Stomach (tissue), 4 donors: Measurements from ENCODE around the gene TMED7.

Experiments used
- EP300 ChIP-seq: sonication (generic); formaldehyde crosslinking; IDR thresholded peaks from one replicate; pipeline ENCODE4 v1.6.1; 2017; ENCODE audit warnings: antibody characterized with exemption
- POLR2AphosphoS5 ChIP-seq, 3 donors: sonication (generic); formaldehyde crosslinking; IDR thresholded peaks; one replicate each; pipeline ENCODE4 v1.6.1; 2016; ENCODE audit warnings: antibody characterized with exemption in 3 of 3
- TF ChIP-seq, protein P1 (sequence below), 7 experiments: fragments of 450-650 bp in 4 of 7; fragments of 200-600 bp in 3 of 7; sonication (generic) in 3 of 7; IDR thresholded peaks; one replicate each; pipeline ENCODE4 v1.5.1; 2016 to 2019; ENCODE audit warnings: antibody characterized with exemption in 7 of 7, control low read depth in 2 of 7, mild to moderate bottlenecking in 1 of 7

DNA sequence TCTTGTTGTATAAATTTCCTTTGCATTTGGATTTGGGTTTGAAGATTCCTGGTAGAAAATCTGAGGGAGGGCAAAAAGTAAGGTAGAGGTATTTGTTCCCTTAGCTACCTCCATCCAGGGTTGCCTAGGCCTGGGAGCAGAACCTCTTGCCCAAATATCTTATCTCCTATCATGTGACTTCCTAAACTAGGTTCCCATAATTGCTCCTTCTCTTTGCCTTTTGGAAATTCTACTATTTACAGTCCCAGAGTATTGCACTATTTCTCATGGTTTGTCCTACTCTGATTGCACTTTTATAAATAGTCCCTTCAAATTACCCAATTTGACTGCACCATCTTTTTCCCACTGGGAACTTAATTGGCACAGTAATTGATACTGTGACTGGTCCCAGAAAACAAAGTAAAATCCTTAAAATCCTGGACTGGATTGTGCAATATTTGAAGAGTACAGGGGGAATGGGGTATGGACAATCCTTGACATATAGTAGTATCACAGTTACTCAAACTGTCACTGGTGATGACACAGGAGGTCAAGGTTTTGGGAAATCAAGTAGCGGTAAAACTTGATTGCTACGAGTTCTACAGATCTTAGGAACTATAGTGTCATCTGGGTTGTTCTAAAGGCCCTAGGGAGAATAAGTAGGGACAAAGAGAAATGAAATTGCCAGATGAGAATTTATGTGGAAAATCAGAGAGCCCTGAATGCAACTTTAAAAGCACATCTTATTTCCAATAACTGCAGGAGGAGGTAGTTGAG lies 31.5 kb upstream of the TMED7 start:
- TF ChIP-seq, protein P1, sequence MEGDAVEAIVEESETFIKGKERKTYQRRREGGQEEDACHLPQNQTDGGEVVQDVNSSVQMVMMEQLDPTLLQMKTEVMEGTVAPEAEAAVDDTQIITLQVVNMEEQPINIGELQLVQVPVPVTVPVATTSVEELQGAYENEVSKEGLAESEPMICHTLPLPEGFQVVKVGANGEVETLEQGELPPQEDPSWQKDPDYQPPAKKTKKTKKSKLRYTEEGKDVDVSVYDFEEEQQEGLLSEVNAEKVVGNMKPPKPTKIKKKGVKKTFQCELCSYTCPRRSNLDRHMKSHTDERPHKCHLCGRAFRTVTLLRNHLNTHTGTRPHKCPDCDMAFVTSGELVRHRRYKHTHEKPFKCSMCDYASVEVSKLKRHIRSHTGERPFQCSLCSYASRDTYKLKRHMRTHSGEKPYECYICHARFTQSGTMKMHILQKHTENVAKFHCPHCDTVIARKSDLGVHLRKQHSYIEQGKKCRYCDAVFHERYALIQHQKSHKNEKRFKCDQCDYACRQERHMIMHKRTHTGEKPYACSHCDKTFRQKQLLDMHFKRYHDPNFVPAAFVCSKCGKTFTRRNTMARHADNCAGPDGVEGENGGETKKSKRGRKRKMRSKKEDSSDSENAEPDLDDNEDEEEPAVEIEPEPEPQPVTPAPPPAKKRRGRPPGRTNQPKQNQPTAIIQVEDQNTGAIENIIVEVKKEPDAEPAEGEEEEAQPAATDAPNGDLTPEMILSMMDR (IDR thresholded peaks at IDR 0.05): no peak
- no peak for TF ChIP-seq EP300
- no peak for TF ChIP-seq POLR2AphosphoS5 (IDR thresholded peaks at IDR 0.05)
